ENCODE measurements around the gene CIT.

- TF ChIP-seq CTCF (IDR thresholded peaks at IDR 0.05) (no peak), EZH2 (IDR thresholded peaks at IDR 0.05) (no peak), EZH2phosphoT487 (IDR thresholded peaks at IDR 0.05) (no peak)
These were observed 68.7 kb downstream of the CIT start for GRCh38 chr12:119808441-119808840.

Data from neural progenitor cell (in vitro differentiated cells).